H1 (cell line): ENCODE measurements around the gene GALNT6. TPM values are rescaled to one million over a fixed set of nuclear protein-coding genes. Genes with fewer than 3 reads are reported as not detected.

Experiments
- BCL11A ChIP-seq, 2 experiments: IDR thresholded peaks; one replicate each; pipeline ENCODE4 v1.6.1; 2011; ENCODE audit warnings: low read depth in 2 of 2, low read length in 2 of 2, mild to moderate bottlenecking in 2 of 2
- CBX5 ChIP-seq: fragments of 300-800, 300-1000 bp; sonication (generic); IDR thresholded peaks from 2 replicates; pipeline ENCODE4 v1.7.1; 2016; ENCODE audit warnings: antibody characterized with exemption, low read length, low read depth
- CTBP2 ChIP-seq: IDR thresholded peaks from 2 replicates; pipeline ENCODE4 v1.7.0; 2011; ENCODE audit warnings: borderline replicate concordance, mild to moderate bottlenecking, moderate library complexity, mixed read lengths, low read length; ENCODE audit not compliant: insufficient read depth, insufficient read length
- EGR1 ChIP-seq: IDR thresholded peaks from 2 replicates; pipeline ENCODE4 v1.6.1; 2011; ENCODE audit warnings: low read depth, low read length, borderline replicate concordance
- EP300 ChIP-seq, 2 experiments: IDR thresholded peaks; 1 replicate in 1 of 2; 2 replicates in 1 of 2; pipeline ENCODE4 v1.6.1; 2011 to 2012; ENCODE audit warnings: low read depth in 2 of 2, low read length in 2 of 2, mild to moderate bottlenecking in 2 of 2, borderline replicate concordance in 1 of 2, inconsistent platforms in 1 of 2, moderate library complexity in 1 of 2
- GABPA ChIP-seq: IDR thresholded peaks from 2 replicates; pipeline ENCODE4 v1.6.1; 2011; ENCODE audit warnings: mild to moderate bottlenecking, low read length, moderate library complexity, borderline replicate concordance; ENCODE audit not compliant: insufficient read depth
- GTF2F1 ChIP-seq: IDR thresholded peaks from 2 replicates; pipeline ENCODE4 v1.6.1; 2012; ENCODE audit warnings: low read depth, low read length, improper control_type of control experiment, borderline replicate concordance
- HDAC6 ChIP-seq: IDR thresholded peaks from one replicate; pipeline ENCODE4 v1.7.1; 2012; ENCODE audit warnings: low read depth, mild to moderate bottlenecking, inconsistent platforms, low read length, moderate library complexity
- JUN ChIP-seq: IDR thresholded peaks from 2 replicates; pipeline ENCODE4 v1.6.1; 2011; ENCODE audit warnings: low read depth, mild to moderate bottlenecking, improper control_type of control experiment, low read length
- JUND ChIP-seq: IDR thresholded peaks from 2 replicates; pipeline ENCODE4 v1.6.1; 2011; ENCODE audit warnings: mild to moderate bottlenecking, improper control_type of control experiment, low read length
- RAD21 ChIP-seq, 2 experiments: IDR thresholded peaks in 1 of 2; conservative IDR thresholded peaks in 1 of 2; 2 replicates each; pipeline ENCODE4 v1.6.1; 2011; ENCODE audit warnings: low read depth in 2 of 2, low read length in 2 of 2, improper control_type of control experiment in 1 of 2, inconsistent platforms in 1 of 2, mild to moderate bottlenecking in 1 of 2, moderate library complexity in 1 of 2
- RFX5 ChIP-seq: IDR thresholded peaks from 2 replicates; pipeline ENCODE4 v1.6.1; 2011; ENCODE audit warnings: low read depth, low read length, improper control_type of control experiment, borderline replicate concordance
- RNF2 ChIP-seq: fragments of 200-900, 300-1000 bp; sonication (generic); IDR thresholded peaks from 2 replicates; pipeline ENCODE4 v1.7.1; 2016; ENCODE audit warnings: borderline replicate concordance, low read depth, mild to moderate bottlenecking, antibody characterized with exemption, low read length; ENCODE audit not compliant: poor library complexity, severe bottlenecking; ENCODE audit errors: missing control alignments
- RXRA ChIP-seq: IDR thresholded peaks from 2 replicates; pipeline ENCODE4 v1.6.1; 2011; ENCODE audit warnings: low read depth, mild to moderate bottlenecking, low read length, moderate library complexity; ENCODE audit not compliant: insufficient read depth
- SIN3A ChIP-seq, 2 experiments: IDR thresholded peaks in 1 of 2; conservative IDR thresholded peaks in 1 of 2; 2 replicates each; pipeline ENCODE4 v1.6.1; 2011 to 2012; ENCODE audit warnings: low read length in 2 of 2, improper control_type of control experiment in 1 of 2, low read depth in 1 of 2, mild to moderate bottlenecking in 1 of 2
- SIRT6 ChIP-seq: IDR thresholded peaks from one replicate; pipeline ENCODE4 v1.7.1; 2012; ENCODE audit warnings: low read length, inconsistent platforms
- SIX5 ChIP-seq: IDR thresholded peaks from 2 replicates; pipeline ENCODE4 v1.6.1; 2011; ENCODE audit warnings: mild to moderate bottlenecking, low read depth, low read length
- SP4 ChIP-seq: IDR thresholded peaks from 2 replicates; pipeline ENCODE4 v1.6.1; 2012; ENCODE audit warnings: low read length, inconsistent platforms
- SRF ChIP-seq: IDR thresholded peaks from 2 replicates; pipeline ENCODE4 v1.6.1; 2011; ENCODE audit warnings: mild to moderate bottlenecking, low read depth, low read length, moderate library complexity
- SUZ12 ChIP-seq: fragments of 200-600 bp; sonication (generic); IDR thresholded peaks from 2 replicates; pipeline ENCODE4 v1.6.1; 2012; ENCODE audit warnings: mild to moderate bottlenecking, inconsistent platforms, low read length, moderate library complexity, mixed read lengths
- TAF1 ChIP-seq: IDR thresholded peaks from 2 replicates; pipeline ENCODE4 v1.6.1; 2011; ENCODE audit warnings: mild to moderate bottlenecking, low read depth, low read length
- TAF7 ChIP-seq: optimal IDR thresholded peaks from 2 replicates; pipeline ENCODE3; 2011; ENCODE audit warnings: low read depth, mild to moderate bottlenecking, inconsistent platforms, low read length, moderate library complexity, borderline replicate concordance
- TEAD4 ChIP-seq: IDR thresholded peaks from 2 replicates; pipeline ENCODE4 v1.6.1; 2012; ENCODE audit warnings: low read depth, low read length, inconsistent platforms, mixed read lengths
- polyA plus RNA-seq, 7 experiments: library from polyadenylated mRNA; depleted of rRNA in 3 of 7; stranded (reverse) in 5 of 7; unstranded in 2 of 7; fragments of >200 nt in 5 of 7; fragments of 200-250 nt in 2 of 7; gene quantifications; 1 replicate in 5 of 7; 2 replicates in 1 of 7; 4 replicates in 1 of 7; pipeline versions ENCODE4 v1.2.1 to v1.2.3, GENCODE V29; 2011 to 2013; ENCODE audit warnings: missing spikeins in 2 of 7, mixed read lengths in 2 of 7
- total RNA-seq: library from RNA; stranded (reverse); fragmentation: NEBNext Ultra II Directional; extraction: Animal tissue kit (Norgen Biotek cat#: 25700); gene quantifications from 2 replicates; pipeline ENCODE4 v1.2.1, GENCODE V29; 2021
- TF ChIP-seq, protein P1 (sequence below): IDR thresholded peaks from 2 replicates; pipeline ENCODE4 v1.6.1; 2012; ENCODE audit warnings: inconsistent platforms

The GALNT6 gene
- total and polyA plus RNA-seq, 2 of the 8 experiments (the other 6 are each of a cell fraction or from before 2014, with no cell fraction given), result 5.8 to 10.7 TPM

DNA sequence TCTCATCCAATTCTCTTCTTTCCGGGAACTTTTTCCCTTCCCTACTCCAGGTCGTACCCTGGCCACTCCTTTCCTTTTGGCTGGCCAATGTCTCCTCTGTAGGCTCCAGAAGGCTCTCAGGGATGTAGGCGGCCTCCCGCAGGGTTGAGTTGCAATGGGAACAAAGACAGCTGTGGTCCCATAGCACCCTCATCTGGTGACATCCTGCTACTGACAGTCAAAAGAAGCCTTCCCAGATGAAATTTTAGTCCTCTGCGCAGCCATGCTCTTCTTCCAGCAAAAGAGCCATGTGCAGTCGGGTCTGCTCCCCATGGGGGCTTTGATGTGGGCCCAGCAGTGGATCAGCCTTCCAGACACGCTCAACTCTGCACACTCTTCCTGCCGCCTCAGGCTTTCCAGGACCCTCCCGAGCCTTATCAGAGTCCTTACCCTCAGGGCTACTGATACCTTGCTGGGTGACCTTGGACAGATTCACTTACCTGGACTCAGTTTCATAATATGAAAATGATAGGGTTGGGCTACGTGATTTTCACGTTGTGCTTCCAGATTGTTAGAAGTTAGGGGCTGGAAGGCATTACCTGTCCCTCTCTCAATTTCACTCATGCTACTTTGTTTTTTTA, 39.2 kb downstream of the GALNT6 start (continued):
- TF ChIP-seq SIRT6 (no peak), RNF2 (no peak), SUZ12 (no peak), GTF2F1 (no peak), EGR1 (0 out of 2 replicates have a peak, but pooled peaks have one; percentile 8), TEAD4 (no peak), JUN (no peak), SRF (no peak), TAF7 (peak; percentile 28), JUND (no peak), SIX5 (no peak), RFX5 (no peak), SP4 (0 out of 2 replicates have a peak, but pooled peaks have one; percentile 34), CBX5 (no peak), RXRA (no peak), HDAC6 (no peak), CTBP2 (no peak), EP300 (IDR thresholded peaks at IDR 0.05; ENCODE audit: borderline replicate concordance in 1 of 2, low read depth in 2 of 2, low read length in 2 of 2) (no peak), BCL11A (IDR thresholded peaks at IDR 0.05; ENCODE audit: low read depth in 2 of 2, low read length in 2 of 2) (no peak), RAD21 (IDR thresholded peaks at IDR 0.05 in 1 of 2, conservative IDR thresholded peaks at IDR 0.05 in 1 of 2; ENCODE audit: low read depth in 2 of 2, low read length in 2 of 2) (peak; percentile 93 to 96), TAF1 (no peak), SIN3A (conservative IDR thresholded peaks at IDR 0.05 in 1 of 2, IDR thresholded peaks at IDR 0.05 in 1 of 2; ENCODE audit: low read depth in 1 of 2, low read length in 2 of 2) (no peak), GABPA (no peak)
- TF ChIP-seq, protein P1, sequence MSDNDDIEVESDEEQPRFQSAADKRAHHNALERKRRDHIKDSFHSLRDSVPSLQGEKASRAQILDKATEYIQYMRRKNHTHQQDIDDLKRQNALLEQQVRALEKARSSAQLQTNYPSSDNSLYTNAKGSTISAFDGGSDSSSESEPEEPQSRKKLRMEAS, result peak; percentile 22; the same call in 1 of the 2 replicates
